ENCODE measurements around the gene LTN1.

LTN1 gene

DNA sequence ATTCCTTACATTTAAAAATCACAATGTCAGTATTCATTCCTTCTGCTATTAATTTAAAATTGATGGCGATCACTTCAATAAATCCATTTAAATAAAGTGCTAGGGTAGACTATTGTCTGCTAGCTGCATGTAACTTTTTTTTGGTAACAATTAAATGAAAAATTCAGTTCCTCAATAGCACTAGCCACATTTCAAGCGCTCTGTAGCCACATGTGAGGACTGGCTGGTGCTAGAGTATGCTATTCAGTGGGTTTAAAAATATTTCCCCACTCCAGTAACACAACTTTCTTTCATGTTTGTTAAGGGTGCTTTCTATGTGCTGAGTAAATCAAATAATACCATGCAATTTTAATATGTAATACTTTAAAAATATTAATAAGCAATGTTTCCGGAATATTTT lies 108.2 kb downstream of the LTN1 start:
- DNase-seq (ENCODE audit: low spot score), result no peak

GRCh38 chr21:28883931-28884330 lies 108.7 kb downstream of the LTN1 start:
- DNase-seq (ENCODE audit: low spot score), result no peak

GRCh38 chr21:28882345-28882744 lies 110.3 kb downstream of the LTN1 start:
- DNase-seq (ENCODE audit: low spot score), result no peak

Measured in AG08396 (cell line).